ENCODE data around the gene BPHL.
"Not testable (repeated sequence)": the region's sequence is repeated elsewhere in the genome, so short reads cannot be mapped to it uniquely, and the experiment has no call there.

BPHL gene

DNA sequence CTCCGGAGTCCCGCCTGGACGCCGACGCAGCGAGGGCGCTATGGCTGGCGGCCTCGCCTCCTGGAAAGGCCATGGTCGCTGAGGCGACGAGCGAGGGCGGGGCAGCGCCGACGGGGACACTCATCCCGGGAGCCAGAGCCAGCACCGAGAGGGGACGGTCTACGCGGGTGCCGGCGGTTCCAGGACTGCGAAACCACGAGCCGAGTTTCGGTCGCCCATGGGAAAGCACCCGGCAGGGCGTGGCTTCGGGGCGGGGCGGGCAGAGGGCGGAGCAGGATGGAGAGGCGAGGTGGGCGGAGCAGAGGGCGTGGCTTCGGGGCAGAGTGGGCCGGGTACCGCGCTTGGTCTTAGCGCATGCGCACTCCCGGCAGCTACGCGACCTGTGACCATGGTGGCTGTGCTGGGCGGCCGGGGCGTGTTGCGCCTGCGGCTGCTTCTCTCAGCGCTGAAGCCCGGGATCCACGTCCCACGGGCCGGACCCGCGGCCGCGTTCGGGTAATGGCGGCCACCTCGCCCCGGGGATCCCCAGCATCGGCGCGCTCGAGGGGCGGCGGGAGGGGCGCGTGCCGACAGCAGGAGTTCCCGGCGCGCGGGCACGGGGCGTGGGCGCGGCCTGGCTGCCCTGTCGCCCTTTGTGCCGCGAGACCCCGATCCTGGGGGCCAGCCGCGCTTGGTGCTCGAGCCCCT is at the start of gene BPHL:
Gene BPHL, plus strand, starts transcription at position 359 of the 687 bp plus-strand sequence. Its CDS starts 30 bp downstream, at position 389.
- peak; percentile 100 for DNase-seq (ENCODE audit: low spot score)

DNA sequence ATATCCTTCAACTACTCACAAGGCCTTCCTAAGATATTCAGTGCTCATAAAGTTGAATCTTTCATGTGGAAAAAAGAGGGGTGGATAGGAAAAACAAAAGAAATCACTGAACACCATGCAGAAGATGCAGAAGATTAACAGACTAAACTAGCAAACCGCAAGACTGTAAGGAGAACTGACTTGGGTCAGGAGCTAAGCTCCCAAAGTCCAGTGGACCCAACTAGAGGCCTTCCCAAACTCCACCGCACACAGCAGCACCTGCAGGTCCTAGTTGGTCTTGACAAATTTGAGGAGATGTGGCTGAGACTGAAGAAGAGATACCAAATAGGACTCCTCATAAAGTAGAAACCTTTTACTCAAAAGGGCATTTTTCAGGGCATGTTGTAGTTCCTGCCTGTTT is 46.9 kb upstream of the BPHL start:
- DNase-seq (ENCODE audit: low spot score): no peak

DNA sequence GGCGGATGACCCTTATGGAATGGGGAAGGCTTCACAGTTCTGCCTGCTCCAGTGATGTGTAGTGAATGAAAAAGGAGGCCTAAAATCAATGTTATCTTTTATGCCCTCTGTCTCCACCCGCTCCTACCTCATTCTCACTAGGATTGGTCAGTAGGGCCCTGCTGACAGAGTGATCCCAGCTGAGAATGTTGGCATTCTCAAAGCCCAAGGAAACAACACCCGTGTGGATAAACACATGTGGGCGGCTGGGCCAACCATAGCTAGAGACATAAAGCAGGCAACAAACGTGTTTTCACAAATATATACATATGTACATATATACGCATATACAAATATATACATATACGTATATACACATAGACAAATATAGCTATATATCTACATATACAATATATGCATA is 45.7 kb upstream of the BPHL start:
- DNase-seq (ENCODE audit: low spot score): no peak

DNA sequence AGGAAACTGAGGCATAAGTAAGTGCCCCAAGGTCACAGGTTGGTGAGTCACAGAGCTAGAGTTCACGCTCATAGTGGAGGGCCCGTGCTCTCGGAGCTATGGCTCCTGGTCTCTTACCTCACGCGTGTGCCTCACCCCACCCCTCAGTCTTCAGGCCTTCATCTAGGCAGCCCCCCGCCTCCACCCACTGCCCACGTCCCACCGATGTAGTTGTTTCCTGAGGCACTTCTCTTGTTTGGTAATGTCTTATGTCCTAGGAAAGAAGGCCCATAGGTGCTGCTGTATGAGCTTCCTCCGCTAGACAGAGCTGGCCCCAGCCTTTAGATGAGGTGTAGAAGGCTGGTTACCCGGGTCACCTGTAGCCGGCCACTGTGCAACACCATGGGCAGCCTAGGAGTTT is 45.1 kb upstream of the BPHL start:
- DNase-seq (ENCODE audit: low spot score): no peak

DNA sequence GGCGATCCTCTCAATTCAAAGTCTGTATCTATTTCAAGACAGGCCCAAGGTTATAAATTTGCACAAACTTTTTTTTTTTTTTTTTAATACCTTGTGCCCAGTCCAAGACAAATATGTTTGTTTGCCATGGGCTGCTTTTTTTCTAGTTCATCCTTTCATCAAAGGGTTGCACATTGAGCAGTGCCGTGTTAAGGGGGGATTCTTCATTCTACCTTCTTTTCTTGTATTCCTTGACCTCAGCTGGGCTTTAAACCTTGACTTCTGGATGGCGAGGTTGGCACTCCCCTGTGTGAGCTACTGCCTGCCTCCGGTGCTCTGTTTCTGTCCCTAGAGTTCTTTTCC is 42.8 kb upstream of the BPHL start:
- no peak for DNase-seq (ENCODE audit: low spot score)

DNA sequence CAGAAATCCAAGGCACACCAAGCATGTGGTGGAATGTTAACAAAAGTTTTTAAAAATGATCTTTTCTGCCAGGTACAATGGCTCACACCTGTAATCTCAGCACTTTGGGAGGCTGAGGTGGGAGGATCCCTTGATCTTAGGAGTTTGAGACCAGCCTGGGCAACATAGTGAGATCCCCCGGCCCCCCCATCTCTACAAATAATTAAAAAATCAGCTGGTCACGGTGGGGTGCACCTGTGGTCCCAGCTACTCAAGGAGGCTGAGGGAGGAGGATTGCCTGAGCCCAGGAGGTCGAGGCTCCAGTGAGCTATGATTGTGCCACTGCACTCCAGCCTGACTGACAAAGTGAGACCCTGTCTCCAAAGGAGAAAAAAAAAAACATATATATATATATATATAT is 42.2 kb upstream of the BPHL start:
- DNase-seq (ENCODE audit: low spot score): no peak

DNA sequence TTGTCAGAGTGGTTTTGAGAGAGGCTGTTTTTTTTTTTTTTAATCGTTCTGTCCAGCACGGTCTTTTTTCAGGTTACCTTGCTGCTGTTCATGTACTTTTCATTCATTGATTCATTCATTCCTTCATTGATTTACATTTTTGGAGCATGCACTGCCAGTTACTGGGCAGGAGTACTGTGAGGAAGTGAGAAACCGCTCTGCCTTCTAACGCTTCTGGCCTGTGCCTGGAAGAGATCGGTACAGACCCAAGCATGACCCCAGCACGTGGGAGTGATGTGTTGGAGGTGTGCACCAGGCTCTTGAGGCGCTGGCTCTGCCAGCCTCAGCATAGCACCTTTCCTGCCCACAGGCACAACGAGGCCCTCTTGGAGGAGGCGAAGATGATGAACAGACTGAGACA is 41.1 kb upstream of the BPHL start:
- no peak for DNase-seq (ENCODE audit: low spot score)

DNA sequence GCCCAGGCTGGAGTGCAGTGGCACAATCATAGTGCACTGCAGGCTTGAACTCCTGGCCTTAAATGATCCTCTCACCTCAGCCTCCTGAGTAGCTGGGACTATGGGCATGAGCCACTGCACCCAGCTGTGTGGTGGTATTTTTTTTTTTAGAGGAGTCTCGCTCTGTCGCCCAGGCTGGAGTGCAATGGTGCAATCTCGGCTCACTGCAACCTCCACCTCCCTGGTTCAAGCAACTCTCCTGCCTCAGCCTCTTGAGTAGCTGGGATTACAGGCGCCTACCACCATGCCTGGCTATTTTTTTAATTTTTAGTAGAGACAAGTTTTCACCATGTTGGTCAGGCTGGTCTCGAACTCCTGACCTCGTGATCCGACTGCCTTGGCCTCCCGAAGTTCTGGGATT is 39.6 kb upstream of the BPHL start:
- DNase-seq (ENCODE audit: low spot score): not testable (repeated sequence)

DNA sequence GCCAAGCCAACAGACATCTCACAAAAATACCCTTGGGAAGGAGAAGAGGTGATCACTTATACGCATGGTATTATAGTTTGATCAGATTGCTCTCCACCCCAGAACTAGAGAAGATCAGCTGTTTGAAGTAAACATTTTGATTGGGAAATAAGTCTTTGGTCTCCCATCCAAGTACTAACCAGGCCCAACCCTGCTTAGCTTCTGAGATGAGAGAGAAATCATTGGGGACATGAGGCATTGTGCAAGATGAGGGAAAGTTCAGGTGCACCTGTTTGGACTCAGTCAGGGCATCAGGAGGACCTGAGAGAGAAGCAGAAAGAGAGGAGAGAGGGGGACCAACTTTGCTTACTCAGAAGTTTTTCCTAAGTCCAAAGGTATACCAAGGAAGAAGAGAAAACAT is 38.8 kb upstream of the BPHL start:
- DNase-seq (ENCODE audit: low spot score): no peak

DNA sequence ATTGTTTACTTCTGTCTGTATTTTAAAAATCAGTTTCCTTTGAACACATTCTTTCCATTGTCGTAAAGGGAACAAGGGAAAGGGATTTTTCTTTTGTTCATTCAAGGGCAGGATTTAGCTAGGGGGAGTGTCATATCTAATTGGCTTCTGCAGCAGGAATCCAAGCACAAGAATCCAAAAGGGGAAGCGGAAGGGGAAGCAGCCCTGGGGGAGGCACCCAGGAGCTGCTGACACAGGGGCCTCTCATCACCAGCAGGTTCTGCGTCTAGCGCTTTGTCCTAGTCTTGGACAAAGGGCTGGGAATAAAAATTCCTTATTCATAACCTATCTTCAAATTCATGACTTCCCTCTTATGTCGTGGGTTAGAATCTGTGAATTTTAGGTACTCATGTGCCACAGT is 36.6 kb upstream of the BPHL start:
- DNase-seq (ENCODE audit: low spot score): no peak

DNA sequence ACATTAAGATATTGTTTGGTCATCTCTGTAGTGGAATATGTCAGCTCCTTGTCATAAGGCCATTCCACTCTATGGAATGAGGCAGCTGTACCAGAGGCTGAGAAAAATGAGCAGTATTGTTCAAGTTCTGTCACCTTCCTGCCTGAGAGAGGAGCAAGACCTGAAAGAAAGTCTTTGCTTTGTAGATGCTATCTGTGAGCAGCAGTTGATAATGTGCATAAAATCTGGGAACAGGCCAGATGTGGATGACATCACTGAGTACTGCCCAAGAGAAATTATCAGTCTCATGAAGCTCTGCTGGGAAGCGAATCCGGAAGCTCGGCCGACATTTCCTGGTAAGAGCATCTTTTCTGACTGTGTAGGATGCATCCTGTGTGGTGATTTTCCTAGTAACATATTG is 33.4 kb upstream of the BPHL start:
- DNase-seq (ENCODE audit: low spot score): no peak

DNA sequence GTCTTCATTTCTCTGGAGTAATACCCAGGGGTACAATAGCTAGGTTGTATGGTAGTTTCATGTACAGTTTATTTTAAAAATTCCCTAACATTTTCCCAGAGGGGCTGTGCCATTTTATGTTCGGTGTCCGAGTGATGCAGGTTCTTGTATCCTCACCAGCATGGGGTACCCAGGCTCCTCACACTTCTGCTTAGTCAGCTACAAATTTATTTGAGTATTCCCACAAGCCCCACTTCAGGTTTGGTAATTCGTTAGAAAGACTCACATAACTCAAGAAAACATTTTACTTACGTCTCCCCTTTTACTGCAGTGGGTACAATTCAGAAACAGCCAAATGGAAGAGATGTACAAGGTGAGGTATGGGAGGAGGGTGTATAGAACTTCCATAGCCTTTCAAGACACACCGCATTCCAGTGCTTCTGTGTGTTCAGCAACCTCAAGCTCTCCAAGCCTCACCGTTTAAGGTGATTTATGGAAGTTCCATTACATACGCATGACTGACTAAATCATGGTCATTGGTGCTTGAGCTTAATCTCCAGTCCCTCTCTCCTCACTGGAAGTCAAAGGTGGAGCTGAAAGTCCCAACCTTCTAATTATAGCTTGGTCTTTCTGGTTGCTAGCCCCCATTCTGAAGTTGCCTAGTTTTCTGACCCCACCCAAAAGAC is 32.1 kb upstream of the BPHL start:
- DNase-seq (ENCODE audit: low spot score): no peak

DNA sequence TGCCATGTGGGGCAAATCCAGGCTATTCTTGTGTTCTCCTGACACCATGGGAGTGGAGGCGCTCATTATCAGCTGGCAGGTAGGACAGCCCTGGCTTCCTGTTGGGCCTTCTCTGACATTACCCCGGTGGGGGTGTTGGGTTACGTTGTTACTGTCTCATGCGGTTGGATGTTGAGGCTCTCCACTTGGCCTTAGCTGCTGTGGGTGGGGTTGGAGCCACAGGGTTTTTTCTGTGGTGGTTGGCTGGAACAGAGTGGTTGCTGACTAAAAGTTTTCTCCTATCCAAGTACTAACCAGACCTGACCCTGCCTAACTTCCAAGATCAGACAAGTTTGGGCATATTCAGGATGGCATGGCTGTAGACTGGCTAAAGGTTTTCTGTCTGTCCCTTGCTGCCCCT is 30.1 kb upstream of the BPHL start:
- no peak for DNase-seq (ENCODE audit: low spot score)

DNA sequence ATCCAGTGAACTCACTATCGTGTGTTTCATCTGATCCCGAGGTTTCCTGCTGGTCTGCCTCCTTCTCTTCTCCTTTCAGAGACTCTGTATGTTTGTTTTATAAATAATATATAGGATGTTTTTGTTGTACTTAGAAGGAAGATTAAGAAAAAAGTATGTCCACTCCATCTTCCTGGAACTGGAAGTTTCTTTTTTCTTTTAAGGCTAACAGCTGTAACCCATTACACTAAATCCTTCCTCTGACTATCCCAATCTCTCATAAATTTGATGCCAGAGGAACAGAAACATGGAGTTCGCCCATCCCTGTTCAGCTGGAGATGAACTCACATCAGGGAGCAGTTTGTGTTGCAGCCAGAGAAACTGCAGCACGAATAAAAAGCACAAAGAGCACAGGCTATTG is 29.5 kb upstream of the BPHL start:
- no peak for DNase-seq (ENCODE audit: low spot score)

DNA sequence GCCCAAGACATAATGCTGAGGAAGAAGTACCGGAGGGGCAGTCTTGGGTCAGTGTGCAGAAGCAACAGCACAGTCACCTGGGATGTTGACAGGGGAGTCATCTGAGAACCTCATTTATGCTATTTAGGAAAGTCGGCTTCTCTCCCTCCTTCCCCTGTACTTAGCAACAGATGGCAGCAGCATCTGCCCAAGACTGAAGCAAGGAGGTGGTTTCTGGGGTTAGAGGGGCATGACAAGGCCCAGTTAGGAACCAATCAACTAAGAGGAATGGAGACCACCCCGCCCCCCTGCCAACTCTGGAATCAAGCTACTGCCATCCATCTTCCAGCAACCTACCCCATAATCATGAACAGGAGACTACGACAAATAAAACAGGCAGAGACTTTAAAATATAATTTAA is 28.5 kb upstream of the BPHL start:
- DNase-seq (ENCODE audit: low spot score): no peak

DNA sequence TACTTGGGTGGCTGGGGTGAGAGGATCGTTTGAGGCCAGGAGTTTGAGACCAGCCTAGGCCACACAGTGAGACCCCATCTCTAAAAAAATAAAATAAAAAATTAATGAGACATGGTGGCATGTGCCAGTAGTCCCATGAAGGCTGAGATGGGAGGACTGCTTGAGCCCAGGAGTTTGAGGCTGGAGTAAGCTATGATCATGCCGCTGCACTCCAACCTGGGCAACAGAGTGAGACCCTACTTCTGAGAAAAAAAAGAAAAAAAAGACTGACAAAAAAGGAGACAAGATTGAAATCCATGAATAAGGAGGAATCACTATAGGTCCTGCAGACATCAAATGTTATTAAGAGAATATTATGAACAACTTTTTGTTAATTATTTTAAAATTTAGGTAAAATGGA is 23.7 kb upstream of the BPHL start:
- no peak for DNase-seq (ENCODE audit: low spot score)

DNA sequence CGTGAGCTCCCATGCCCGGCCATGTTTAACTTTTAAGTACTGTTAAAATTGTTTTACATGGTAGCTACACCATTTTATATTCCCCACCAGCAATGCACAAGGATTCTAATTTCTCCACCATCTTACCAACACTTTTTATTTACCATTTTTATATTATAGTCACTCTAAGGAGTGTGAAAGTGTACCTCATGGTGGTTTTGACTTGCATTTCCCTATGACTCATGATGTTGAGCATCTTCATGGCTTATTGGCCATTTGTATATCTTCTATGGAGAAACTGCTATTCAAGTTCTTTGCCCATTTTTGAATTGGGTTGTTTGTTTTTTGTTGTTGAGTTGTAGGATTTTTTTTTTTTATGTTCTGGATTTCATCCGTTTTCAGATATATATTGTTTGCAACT is 15.6 kb upstream of the BPHL start:
- no peak for DNase-seq (ENCODE audit: low spot score)

DNA sequence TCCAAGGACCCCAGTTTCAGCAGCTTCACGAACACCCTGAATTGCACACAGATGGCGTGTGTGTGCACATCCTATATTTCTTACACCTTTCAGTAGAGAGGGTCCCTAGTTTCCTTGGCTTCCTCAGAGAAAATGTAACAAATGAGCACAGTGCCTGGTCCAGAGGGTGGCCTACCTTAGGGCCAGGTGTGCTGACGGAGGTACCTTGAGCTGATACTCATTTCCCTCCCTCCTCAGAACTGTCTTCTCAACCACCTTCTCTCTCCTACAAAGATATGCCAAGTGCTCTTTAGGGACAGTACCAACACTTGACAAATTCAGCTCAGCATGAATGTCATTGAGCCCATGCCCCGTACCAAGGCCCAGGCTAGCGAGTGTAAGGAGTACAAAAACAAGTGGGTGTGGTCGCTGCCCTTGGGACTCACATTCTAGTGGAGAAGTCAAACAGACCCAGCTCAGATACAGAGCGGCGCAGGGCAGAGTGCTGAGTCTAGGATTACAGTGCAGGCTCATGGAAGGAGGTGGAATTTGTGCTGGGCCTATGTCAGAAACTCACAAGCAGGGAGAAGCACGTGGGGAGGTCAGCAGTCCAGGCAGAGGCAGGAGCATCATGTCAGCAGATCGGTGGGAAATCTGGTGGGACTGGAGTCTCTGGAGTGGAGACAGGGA is 9.6 kb upstream of the BPHL start:
- DNase-seq (ENCODE audit: low spot score): no peak

DNA sequence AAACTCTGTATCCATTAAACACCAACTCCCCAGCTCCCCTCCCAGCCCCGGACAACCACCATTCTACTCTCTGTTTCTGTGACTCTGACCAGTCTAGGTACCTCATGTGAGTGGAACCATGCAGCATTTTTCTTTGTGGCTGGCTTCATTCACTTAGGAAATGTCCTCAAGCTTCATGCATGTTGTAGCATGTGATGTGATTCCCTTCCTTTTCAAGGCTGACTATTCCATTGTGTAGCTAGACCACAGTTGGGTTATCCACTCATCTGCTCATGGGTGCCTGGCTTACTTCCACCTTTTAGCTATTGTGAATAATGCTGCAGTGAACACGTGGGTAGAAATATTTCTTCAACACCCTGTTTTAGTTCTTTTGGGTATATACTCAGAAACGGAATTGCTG is 8.8 kb upstream of the BPHL start:
- no peak for DNase-seq (ENCODE audit: low spot score)

DNA sequence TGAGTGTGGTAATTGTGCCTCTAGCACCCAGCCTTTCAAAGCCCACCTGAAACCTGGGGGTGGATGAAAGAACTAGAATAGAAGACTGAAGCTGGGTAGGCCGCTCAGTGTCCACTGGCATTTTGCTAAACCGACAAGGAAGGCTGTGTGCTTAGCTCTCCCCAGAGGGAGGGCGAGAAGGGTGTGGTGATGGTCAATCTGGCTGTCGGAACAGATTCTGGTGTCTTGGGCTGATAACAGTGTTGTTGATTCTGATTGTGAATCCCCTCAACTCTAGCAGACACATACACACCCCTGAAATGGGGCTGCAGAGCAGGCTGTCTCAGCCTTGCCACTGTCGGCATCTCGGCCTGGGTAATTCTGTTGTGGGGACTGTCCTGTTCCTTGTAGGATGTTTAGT is 4.1 kb upstream of the BPHL start:
- DNase-seq (ENCODE audit: low spot score): no peak

DNA sequence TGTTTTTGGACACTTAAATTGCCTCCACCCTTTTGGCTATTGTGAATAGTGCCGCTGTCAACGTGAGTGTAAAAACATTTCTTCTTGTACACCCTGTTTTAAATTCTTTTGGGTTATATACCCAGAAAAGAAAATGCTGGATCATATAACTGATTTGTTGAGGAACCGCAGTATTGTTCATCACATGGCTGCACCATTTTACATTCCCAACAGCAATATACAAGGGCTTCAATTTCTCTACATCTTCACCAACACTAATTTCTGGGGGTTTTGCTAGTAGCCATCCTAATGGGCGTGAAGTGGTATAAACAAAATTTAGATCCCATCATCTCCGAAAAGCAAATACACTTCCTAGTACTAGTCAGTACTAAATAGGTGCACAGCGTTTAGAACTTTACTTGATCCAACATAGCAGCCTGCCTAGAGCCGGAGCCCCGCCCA is 579 bp upstream of the BPHL start:
- no peak for DNase-seq (ENCODE audit: low spot score)

DNA sequence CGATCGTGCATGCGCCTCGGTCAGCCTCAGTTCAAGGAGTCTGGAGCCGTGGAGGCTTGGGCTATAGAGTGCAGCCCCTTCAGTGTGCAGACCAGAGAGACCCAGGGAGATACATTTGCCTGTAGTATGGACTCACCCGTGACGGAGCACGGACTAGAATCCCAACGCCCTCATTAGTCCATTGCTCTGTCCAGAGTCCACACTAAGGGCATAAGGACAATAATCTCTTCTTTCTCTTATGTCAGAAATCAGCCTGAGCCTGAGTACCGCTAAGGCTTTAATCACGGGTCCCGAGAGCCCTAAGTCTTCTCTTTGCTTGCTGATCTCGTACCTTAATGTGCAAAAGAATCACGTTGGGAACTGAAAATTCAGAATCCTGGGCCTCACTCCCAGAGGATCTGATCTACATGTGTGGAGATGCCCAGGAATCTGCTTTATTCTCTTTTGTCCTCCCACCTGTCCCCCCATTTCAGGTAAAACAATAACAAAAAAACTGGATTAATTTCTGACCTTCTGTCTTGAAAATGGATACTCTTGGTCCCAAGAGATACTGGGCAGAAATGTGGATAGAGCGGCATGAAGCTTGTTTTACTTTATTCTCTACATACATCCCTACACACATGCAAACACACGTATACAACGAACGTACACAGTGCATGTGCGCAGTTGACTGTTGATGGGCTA is 671 bp downstream of the BPHL start:
- no peak for DNase-seq (ENCODE audit: low spot score)

DNA sequence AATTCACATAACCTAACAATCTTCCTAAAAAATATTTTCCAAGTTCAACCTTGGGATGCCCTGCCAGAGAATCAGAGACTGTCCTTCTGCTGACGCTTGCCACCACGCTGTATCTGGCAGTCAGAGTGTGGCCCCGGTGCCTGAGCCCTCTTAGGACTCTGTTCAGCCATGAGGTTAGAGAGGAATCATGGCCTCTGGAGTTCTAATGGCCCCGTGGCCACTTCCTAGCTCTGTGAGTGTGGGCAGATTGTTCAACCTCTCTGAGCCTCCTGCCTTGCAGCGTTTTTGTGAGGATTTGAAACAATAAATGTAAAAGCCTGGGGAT is 2.2 kb downstream of the BPHL start:
- no peak for DNase-seq (ENCODE audit: low spot score)

Data from germinal center (tissue), 1 donor.